Heart left ventricle (tissue), 13 donors: ENCODE data around the gene GDPD4.

Source experiments
- CTCF ChIP-seq, 12 donors: fragments of 200-600 bp; sonication (generic) in 4 of 12; IDR thresholded peaks; one replicate each; pipeline versions ENCODE4 v1.5.0 to v1.8.0; 2018 to 2022; ENCODE audit warnings: antibody characterized with exemption in 12 of 12, mild to moderate bottlenecking in 5 of 12
- POLR2A ChIP-seq, 2 donors: fragments of 450-650 bp; IDR thresholded peaks; one replicate each; pipeline ENCODE4 v1.6.1; 2017; ENCODE audit warnings: antibody characterized with exemption in 2 of 2, mild to moderate bottlenecking in 2 of 2, moderate library complexity in 2 of 2
- donor health status: ischemic (EF 13 %, LVEDD 7.1; RV severe dilation, severe dysfunction).
- donor health status: DM: no; HTN: yes; CAD: no.
- donor health status: DM: no; HTN: no; CAD: no.
- donor health status: ischemic (EF 25% LVEDD 6.9; RV normal size, moderate dysfunction).
- donor health status: ischemic (EF 25% LVEDD 5.7; RV mildly dilated, moderate dysfunction).
- donor health status: ischemic (EF 35%, LVEDD 5.7; RV mildly dilated, moderate dysfunction).
- donor health status: nonischemic (EF 11% LVEDD 7.7; RV severe dilation, severe dysfunction).
- donor health status: DM: yes; HTN: yes; CAD: no.
- donor health status: PGD.
- donor health status: ischemic (EF 29% LVEDD 5.4; RV normal size, mild dysfunction).
- donor health status: nonischemic (EF 23%, LVEDD 6.1; RV moderate dilation, normal function).

- TF ChIP-seq CTCF (IDR thresholded peaks at IDR 0.05) = no peak
- no peak for TF ChIP-seq POLR2A (IDR thresholded peaks at IDR 0.05)
These were observed 129.4 kb downstream of the GDPD4 start for GRCh38 chr11:77171885-77172665.
